GM12801 (cell line): ENCODE results near the gene SURF1.

Source experiments
- TF ChIP-seq, protein P1 (sequence below): IDR thresholded peaks from one replicate; pipeline ENCODE4 v1.5.1; 2011; ENCODE audit warnings: control low read depth; ENCODE audit not compliant: insufficient read length; ENCODE audit errors: extremely low read depth

The SURF1 gene

GRCh38 chr9:133389562-133389961 lies 33.3 kb upstream of the SURF1 start:
- TF ChIP-seq, protein P1, sequence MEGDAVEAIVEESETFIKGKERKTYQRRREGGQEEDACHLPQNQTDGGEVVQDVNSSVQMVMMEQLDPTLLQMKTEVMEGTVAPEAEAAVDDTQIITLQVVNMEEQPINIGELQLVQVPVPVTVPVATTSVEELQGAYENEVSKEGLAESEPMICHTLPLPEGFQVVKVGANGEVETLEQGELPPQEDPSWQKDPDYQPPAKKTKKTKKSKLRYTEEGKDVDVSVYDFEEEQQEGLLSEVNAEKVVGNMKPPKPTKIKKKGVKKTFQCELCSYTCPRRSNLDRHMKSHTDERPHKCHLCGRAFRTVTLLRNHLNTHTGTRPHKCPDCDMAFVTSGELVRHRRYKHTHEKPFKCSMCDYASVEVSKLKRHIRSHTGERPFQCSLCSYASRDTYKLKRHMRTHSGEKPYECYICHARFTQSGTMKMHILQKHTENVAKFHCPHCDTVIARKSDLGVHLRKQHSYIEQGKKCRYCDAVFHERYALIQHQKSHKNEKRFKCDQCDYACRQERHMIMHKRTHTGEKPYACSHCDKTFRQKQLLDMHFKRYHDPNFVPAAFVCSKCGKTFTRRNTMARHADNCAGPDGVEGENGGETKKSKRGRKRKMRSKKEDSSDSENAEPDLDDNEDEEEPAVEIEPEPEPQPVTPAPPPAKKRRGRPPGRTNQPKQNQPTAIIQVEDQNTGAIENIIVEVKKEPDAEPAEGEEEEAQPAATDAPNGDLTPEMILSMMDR = no peak

- TF ChIP-seq, protein P1 = no peak
Observed at GRCh38 chr9:133389025-133389557, 32.8 kb upstream of the SURF1 start.

DNA sequence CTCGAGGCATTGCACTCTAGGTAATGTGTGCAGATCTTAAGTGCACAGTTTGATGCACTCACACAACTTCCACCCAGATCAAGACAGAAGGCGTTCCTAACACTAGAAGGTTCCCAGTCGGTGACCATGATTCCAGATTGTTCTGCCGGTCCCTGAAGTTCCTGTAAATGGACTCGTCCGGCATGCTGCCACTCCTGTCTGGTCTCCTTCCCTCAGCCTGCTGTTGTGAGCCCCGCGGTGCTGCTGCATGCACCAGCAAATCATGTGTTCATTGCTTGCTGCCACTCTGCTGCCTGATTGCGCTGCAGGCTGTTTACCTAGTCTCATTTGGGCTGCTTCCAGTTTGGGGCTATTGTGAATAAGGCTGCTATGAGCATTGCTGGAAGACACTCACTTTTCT lies 31.4 kb upstream of the SURF1 start:
- TF ChIP-seq, protein P1 = no peak

- TF ChIP-seq, protein P1 = no peak
Observed at GRCh38 chr9:133386338-133386737, 30.1 kb upstream of the SURF1 start.

DNA sequence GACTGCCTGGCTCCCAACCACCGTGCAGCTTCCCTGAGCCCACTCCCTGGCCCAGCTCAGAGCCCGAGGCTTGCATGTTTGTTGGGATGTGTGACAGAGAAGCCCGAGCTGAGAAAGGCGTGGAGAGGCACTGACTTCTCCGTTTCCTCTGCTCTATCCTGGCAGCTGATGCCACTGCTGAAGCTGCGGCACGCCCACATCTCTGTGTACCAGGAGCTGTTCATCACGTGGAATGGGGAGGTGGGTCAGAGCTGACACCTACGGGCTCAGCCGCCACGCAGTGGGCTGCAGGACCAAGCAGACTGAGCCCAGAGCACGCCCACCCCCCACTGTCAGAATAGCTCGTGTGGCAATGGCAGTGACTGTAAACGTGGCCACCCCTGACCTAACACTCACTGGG lies 29.2 kb upstream of the SURF1 start:
- TF ChIP-seq, protein P1 = no peak

- TF ChIP-seq, protein P1 = no peak
Observed at GRCh38 chr9:133384736-133385321, 28.5 kb upstream of the SURF1 start.

DNA sequence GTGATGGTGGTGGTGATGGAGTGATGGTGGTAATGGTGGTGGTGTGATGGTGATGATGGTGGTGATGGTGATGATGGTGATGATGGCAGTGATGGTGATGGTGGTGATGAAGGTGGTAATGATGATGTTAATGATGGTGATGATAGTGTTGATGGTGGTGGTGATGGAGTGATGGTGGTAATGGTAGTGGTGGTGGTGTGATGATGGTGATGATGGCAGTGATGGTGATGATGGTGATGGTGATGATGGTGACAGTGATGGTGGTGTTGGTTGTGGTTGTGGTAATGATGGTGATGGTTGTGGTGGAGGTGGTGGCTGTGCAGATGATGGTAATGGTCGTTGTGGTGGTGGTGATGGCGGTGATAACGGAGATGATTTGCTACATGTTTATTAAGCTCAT lies 27.2 kb upstream of the SURF1 start:
- TF ChIP-seq, protein P1 = no peak
